GM21381 (cell line): Measurements from ENCODE around the gene MLXIPL.
"Not testable (repeated sequence)": the region's sequence is repeated elsewhere in the genome, so short reads cannot be mapped to it uniquely, and the experiment has no call there.

Experiments used
- ATAC-seq: cut with Tn5 transposase; IDR thresholded peaks from one replicate; pipeline ENCODE4 v1.9.1; 2021; ENCODE audit warnings: mild to moderate bottlenecking, moderate library complexity; ENCODE audit not compliant: unreplicated experiment

MLXIPL gene

DNA sequence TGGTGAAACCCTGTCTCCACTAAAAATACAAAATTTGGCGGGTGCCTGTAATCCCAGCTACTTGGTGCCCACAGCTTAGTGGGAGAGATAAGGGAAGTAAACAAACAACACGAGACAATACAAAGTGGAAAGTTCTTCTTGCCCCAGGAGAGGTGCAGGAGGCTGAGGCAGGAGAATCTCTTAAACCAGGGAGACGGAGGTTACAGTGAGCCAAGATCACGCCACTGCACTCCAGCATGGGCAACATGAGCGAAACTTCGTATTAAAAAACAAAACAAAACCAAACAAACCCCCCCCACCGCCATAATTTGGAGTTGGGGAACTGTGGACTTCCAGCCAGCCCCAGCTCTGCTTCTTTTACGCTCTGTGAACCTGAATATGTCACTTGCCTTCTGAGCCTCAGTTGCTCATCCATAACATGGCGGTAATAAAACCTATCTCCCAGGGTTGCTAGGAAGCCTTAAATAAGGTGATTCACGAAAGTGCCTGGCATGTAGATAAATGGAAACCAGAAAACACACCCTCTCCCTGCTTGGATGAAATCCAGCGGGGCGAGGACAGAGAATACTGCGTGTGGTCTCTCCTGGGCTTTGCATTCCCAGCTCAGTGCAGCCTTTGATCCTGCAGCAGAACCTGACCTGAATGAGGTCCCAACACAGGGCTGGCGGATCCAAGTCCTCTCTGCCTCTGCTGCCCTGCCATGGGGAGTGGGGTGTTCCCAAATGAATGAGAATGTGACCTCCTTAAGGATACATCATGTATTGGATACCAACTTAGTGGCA is 10.2 kb downstream of the MLXIPL start:
- ATAC-seq, result no peak

DNA sequence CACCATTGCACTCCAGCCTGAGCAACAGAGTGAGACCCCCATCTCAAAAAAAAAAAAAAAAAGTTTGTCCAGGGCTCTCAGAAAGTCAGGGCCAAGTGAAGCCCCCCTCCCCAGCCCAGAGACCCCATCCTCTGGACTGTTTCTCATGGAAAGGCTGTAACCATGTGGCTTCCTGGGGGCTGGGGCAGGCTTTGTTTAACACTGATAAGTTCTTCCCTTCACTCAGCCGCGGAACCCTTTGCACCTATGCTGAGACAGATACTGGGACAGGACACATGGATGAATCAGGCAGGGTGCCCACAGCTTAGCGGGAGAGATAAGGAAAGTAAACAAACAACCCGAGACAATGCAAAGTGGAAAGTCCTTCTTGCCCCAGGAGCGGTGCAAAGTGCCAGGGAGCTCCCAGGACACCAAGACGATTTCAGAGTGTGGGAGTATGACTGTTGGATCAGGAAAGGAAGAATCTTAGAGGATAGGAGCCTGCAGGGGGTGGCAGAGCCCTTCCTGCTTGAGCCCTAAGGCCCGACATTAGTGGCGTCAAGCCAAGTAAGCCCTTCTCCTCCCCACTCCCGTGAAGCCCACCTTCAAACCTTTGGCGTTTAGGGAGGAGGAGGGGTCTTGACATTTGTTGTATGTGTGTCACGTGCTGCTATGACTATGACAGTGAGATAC is 11.6 kb downstream of the MLXIPL start:
- ATAC-seq, result no peak

DNA sequence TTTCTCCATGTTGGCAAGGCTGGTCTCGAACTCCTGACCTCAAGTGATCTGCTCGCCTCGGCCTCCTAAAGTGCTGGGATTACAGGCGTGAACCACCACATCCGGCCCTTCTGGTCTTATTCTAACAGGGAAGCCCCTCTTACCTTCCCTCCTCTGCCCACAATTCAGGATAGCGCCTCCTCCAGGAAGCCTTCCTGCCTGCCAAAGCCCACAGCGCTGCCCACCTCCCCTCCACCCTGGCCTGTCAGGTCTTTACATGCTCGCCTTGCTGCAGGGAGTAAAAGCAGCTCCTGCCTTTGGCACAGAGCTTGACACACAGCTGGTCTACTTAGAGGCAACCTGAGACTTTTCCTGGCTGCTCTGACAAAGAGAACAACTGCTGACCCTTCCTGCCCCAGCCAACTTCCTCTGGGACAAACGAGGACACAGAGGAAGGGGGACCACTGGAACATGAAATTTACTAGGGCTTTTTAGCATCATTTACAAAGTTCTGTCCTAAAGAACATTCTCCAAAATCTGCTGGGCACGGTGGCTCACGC is 13.2 kb downstream of the MLXIPL start:
- no peak for ATAC-seq

DNA sequence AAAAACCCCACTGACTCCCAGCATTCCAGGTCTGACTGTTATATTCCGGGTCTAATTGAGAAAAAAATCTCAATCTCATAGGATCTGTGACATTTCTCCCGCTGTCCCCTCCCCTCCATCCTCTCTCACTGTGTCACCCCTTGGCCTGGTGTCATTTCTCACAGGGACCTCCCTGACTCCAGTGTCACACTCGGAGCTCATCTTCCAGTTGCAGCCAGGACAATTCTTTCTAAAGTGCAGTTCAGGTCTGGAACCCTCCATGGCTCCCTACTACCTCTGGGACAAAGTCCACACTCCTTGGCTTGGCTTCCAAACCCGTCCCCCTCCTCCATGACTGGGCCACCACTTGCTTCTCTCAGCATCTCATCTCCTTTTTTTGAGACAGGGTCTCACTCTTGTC is 14.2 kb downstream of the MLXIPL start:
- no peak for ATAC-seq

DNA sequence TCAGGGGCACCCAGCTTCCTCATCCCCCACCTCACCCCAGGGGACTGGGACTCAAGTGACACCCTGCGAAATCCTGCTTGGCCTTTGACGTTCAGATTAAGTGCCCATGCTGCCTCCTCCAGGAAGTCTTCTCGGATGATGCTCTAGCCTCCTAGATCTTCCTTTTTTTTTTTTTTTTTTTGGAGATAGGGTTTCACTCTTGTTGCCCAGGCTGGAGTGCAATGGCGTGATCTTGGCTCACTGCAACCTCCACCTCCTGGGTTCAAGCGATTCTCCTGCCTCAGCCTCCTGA is 16.7 kb downstream of the MLXIPL start:
- ATAC-seq, result not testable (repeated sequence)

DNA sequence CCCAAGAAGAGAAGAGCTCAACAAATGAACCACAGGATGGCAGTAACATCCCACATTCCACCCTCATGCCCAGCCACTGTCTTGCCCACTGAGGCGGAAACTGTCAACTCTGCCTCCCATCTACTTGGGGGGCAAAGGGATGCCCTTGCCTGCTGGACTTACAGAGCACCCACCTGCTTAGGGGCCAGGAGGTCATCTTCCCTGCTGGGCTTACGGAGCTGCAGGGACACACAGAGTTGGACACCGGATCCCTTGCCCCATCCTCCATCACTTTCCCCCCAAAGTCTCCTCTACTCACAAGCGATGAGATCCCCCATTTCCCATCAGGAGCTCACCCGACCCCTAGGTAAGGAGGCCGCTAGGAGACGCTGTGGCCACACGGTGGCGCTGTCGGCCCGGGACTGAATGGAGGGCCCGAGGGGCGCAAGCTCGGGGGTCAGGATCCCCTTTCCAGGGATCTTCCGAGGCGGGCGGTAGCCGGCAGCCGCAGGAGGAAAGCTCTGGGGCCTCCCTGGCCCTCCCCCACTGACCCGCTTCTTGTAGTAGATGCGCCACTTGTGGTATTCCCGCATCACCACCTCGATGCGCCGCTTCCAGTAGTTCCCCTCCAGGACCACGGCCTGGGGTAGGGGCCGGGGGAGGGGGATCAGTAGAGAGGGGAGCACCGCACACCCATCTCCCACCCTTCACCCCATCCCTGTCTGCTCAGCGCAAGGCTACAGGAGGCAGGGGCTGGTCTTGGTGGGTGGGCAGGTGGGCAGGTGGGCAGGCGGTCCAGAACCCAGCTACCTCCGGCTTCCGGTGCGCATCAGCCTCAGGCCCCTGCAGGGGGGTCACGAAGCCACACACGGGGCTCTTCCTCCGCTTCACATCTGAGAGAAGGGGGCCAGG is 17.3 kb downstream of the MLXIPL start:
- ATAC-seq, result no peak

DNA sequence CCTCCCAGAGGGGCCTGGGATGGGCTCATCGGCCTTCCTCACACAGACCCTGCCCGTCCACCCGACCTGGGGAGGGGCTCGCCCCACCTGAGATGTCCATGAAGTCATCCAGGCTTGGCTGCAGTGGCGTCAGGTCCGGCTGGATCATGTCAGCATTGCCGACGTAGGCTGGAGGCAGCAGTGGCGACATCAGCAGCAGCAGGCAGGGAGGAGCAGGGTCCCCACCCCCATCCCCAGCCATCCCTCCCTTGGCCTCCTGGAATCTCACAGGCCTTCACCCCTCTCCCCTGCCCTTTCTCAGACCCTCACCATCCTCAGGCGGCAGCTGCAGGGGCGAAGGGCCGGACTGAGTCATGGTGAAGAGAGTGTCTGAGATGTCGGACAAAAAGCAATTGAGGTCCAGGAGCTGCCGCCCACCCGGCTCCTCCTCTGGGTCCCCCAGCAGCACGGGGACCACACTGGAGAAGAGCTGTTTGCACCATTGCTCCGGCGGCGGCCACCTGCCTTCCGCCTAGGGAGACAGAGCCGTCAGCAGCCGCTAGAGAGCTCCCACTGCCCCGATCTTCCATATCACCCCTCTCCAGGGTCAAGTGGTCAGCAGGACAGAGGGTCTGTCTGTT is 18.6 kb downstream of the MLXIPL start:
- ATAC-seq, result no peak

DNA sequence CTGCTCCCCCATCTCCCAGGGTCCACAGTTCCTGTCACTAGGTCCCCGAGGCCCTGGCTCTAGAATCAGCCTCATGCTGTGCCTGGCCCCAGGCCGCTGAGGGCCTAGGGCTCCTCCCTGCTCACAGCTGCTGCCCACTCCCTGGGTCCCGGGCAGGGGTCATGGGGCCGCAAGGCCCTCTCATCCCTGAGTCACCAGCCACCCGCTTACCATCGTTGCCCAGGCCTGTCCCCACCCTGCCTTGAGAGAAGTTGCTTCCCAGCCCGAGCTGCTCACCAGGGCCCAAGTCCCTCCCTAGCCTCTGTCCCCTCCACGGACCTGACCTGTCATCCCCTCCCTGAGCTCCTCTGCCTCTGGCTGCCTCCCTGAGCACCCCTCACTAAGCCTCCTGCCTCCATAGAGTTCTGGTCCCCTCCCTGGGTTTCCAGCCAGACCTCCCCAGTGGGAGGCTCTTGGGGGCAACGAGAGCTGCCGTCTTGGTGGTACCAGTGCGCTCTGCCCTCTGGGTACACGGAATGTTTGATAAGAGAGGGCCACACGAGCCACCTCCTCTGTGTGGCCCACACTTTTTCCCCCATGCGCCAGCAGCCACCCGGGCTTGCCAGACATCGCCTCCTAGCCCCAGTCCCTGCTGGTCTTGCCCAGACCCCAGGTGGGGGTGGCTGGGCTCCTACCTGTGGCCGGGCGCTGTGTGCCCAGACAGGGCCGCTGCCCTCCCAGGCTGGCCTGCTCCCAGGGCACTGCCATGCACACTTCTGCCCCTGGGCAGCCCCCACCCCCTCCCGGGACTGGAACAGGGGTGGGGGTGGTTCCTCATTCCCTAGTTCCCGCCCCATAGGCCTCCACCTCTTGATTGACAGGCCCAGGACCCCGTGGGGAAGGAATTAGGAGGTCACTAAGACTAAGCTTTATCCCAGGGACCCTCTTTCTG is 21.3 kb downstream of the MLXIPL start:
- no peak for ATAC-seq

DNA sequence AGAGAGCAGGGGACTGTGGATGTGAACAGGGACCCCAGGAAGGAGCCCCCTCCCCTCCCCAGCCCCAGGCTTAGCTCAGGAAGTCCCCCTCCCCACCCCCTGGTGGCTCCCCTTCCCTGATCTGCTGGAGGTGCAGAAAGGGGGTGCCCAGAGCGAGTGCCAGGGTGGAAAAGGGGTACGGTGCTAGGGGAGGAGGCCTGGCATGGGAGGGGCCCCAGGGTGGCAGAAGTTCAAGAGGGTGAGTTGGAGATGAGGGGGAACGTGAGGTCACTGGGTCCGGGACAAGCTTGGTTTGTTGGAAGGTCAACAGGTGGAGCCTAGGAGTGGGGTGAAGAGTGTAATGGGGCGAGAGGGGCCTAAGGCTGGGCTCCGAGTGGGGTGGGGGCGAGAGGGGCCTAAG is 24.4 kb downstream of the MLXIPL start:
- ATAC-seq, result no peak

DNA sequence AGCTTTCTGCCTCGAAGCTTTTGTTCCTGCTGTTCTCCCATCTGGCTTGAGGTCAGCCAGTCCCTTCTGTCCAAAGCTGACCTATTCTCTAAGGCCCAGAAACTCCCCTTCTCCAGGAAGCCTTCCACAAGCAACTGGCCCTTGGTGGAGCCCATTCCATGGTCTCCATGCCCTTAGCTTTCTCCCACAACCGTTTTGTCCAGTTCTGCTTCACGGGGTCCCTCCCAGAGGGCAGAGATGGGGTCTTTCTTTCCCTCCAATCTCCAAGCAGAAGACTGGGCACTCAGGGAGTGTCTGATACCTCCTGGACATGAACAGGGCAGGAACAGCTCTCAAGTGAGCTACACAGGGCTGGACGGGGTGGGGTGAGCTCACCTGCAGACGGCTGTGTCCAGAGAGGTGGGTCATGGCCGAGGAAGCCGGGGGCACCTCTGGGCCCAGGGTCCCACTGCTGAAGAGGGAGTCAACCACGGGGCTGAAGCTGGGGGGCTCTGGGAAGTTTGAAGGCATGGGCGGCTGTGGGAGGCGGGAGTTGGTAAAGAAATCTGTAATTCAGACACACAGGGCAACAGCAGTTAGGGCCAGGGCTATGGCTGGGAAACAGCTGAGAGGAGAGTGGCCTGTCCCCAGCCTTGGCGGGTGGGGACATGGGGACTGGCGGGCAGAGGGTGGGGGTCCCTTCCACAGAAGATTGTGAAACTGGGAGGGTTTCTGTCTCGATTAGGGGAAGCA is 25.0 kb downstream of the MLXIPL start:
- ATAC-seq, result no peak

DNA sequence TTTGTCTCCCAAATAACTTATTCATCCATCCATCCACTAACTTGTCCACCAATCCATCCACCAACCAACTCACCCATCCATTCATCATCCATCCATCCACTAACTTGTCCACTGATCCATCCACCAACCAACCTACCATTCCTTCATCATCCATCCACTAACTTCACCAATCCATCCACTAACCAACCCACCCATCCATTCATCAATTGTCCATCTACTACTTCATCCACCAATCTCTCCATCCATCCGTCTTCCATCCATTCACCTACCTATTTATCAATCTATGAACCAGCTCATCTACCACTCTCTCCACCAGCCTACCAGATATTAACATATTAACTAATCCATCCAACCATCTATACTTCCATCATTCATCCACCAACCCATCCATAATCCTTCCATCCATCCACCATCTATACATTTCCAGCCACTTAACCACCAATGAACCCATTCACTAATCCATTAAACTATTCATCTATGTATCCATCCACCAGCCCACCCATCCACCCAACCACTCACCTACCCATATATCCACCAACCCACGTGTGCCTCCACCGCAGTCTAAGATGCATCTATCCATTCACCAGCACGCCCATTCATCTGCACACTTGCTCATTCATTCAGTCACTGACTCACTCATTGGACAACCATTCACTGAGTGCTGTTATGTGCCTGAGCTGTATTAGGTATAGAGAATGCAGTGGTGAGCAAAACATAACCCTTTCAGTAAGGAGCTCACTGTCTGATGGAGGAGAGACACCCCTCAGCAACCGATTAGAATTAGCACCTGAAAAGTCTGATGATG is 26.1 kb downstream of the MLXIPL start:
- no peak for ATAC-seq

DNA sequence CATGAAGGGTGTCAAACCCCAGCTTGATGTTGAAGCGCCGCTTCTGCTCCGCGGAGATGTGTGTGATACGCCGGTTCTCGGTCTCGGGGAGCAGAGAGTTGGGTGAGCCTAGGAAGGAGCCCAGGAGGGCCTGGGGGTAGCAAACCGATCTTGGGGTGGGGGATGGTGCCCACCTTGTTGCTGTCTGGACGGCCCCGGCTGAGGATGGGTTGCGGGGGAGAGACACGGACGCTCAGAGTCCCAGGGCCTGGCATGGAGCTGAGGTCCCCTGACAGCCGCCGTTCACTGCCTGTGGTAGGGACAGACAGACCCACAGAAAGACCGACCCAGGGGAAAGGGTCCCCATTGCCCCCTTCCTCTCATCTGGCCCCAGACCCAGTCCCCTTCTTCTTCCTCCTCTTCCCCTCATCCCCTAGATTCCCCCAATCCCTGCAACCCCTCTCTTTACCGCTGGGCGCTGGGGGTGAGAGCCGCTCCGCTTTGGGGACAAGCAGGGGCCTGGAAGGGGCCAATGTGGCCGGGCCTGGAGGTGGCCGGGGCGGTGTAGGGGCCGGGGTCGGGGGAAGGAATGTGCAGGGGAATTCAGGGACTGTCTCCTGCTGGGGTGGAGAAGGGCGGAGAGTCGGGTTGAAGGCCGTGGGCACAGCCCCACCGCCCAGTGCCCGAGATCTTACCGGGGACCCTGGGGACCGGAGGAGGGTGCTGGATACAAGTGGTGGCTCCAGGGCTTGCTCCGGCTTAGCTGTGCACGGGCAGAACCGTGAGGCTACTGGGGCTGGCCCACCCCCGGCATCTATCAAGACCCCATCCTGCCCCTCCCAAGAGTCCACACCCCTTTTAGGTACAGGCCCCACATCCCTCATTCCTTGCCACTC is 27.9 kb downstream of the MLXIPL start:
- ATAC-seq, result no peak

DNA sequence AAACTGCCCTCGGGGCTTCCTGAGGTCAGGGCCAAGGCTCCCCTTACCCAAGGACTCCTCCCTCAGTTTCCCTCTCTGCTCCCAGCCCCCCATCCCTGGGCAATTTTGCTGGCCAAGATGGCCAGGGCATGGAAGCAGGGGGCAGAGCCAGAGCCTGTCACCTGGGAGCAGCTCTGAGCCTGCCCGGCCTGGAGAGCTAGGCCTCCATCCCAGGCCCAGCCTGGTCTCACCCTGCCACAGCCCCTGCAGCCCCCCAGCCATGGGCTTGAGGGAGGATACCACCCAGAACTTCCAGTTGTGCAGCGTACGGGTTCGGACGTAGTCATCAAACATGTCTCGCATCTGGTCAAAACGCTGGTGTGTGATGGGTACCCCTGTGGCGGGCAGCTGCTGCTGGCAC is 29.0 kb downstream of the MLXIPL start:
- ATAC-seq, result no peak

DNA sequence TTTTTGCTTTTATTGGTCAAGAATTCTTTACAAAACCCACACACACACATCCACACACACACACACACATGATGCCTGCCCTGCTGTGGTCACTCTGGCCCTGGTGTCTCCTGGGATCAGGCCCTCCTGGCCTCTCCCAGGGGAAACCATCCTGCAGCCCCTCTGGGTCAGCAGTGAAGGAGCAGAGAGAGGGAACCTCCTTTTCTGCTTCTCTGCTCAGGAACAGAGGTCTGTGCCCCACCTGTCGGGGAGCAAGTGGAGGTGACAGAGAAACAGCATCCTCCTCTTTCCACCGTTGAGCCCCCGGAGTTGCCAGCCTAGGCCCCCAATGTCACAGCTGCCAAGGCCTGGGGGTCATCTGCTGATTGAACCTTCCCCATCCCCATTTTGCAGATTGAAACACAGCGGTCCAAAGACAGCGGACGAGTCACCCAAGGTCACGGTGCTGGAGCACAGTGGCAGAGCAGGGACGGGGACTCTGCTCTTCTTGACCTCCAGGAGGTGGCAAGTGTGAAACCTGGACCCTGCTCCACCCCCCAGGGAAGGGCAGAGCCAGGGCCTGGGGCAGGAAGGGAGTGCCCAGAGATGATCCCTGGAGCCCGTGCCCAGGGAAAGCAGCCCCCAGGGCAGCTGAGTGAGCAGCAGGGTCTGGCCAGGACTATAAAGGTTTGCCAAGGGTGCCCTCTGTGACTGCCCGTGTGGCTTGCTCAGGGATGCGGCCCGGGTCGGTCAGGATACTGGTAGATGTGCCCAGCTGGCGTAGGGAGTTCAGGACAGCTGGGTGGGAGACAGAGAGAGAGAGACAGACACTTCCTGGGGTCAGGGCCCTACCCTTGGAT is 30.9 kb downstream of the MLXIPL start:
- no peak for ATAC-seq

DNA sequence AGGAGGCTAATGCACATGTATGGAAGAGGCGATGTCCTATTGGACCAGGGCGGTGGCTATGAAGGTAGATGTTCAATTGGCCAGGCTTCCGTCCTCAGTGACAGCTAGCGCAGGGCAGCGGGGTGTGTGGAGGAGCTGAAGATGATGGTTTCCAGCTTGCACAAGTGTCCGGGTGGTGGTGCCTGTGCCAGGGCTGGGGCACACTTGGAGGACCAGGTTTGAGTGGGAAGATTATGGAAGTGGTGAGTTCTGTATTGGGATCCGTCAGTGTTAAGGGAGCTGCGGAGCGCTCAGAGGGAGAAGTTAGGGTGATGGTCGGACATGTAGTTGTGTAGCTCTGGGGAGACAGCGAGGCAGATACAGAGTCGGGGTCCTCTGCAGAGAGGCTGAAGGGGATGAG is 37.4 kb downstream of the MLXIPL start:
- no peak for ATAC-seq

DNA sequence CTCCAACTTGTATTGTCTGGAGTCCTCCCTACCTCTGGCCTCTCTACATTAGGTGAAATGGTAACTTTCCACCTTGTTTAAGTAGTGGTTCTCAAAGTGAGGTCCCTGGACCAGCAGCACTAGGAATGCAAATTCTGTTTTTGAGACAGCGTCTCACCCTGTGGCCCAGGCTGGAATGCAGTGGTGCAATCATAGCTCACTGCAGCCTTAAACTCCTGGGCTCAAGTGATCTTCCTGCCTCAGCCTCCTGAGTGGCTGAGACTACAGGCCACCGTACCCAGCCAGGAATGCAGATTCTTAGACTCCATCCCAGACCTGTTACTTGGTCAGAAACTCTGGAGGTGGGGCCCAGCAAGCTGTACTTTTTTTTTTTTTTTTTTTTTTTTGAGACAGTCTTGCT is 39.1 kb downstream of the MLXIPL start:
- no peak for ATAC-seq
